ENCODE results near the gene PTGR3. TPM values are rescaled to one million over a fixed set of nuclear protein-coding genes. Genes with fewer than 3 reads are reported as not detected.

Gene PTGR3
- total and polyA plus RNA-seq, 2 donors (not counting 1 experiment from before 2014, with no cell fraction given): 6.8 to 25.1 TPM

DNA sequence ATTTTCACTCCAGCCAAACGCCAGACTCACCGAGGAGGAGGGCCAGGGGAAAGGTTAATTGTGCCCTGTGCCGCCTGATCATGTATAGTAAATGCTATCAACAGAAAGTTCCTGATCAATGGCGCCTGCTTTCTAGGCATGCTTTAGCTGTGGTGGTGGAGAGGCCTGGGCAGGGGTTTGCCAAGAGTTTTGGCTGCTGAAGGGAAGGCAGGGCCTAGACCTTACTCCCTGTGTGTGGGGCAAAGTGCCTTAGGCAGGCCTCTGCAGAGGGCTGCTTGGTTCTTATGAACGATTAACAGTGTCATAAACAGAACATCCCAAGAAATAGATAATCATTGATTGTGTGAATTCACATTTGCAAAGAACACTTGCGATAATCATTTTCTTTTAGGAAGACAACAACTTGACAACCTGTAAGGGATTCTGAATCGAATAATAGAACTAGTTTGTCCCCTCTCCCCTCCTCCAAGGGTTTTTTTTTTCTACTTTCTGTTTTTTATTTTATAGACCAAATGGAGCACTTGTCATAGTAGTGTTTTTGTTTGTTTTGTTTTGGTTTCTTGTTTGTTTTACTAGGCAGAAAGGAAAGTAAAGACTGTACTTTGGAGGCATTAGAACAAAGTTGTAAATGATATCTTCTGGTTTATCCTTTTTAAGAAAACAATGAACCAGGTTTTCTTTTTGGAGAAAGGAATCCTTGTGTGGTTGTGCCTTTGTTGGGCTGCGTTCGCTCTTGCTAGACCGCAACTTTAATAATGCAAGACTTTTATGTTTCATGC is 8.2 kb upstream of the PTGR3 start:
- no peak overlapping the region for H3K4me3 ChIP-seq (replicated peaks in 1 of 4; ENCODE audit: control extremely low read depth in 1 of 4, insufficient read depth in 1 of 4, low read depth in 3 of 4, low read length in 4 of 4)

DNA sequence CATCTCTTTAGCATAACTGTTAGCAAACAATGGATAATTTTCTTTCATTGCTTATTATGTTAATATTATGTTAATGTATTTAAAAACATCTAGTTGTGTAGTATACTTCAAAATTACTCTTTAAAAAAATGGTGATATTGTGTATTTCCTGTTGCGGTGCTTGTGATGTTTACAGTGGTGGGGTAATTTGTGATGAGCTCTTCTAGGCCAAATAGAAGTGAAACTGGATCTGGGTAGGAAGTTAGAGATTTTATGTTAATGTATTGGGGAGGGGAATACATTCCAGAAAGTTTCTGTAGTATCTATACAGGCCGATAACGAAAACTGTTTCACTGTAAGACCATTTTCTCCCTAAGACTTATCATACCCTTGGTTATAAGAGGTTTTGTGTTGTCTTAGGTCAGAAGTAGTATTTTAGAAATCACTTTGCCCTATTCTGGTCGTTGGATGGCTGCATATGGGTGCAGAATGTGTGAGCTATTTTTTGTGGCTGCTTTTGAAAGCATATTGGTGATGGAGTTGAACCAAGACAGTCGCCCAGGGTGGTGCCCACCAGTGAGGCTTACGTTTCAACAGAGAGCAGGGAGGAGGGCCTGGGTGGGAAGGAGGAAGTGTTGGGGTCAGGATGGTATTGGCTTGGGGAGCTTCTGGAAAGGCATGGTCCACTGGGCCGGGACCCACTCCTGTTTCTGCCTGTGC is 7.4 kb upstream of the PTGR3 start:
- Histone ChIP-seq H3K9ac (ENCODE audit: insufficient read depth, low read length) (no peak overlapping the region), H3K27me3 (ENCODE audit: control insufficient read depth, insufficient read depth, low read length) (no peaks in the 10 kb centered on the region), H4K20me1 (ENCODE audit: control insufficient read depth, extremely low read depth, insufficient read depth, low read length) (no peaks in the 10 kb centered on the region), H3K4me3 (replicated peaks in 1 of 4; ENCODE audit: control extremely low read depth in 1 of 4, insufficient read depth in 1 of 4, low read depth in 3 of 4, low read length in 4 of 4) (peak overlapping the region in 1 of 4 experiments; percentile 4), H2AFZ (ENCODE audit: low read length) (no peak overlapping the region), H3K4me1 (ENCODE audit: control insufficient read depth, extremely low read depth, insufficient read depth, low read length) (peaks cover 3% of the 10 kb centered on the region), H3K9me3 (ENCODE audit: control insufficient read depth, insufficient read depth, low read depth, low read length) (no peaks in the 10 kb centered on the region), H3K27ac (ENCODE audit: insufficient read depth, low read length) (no peak overlapping the region), H3K36me3 (ENCODE audit: control insufficient read depth, insufficient read depth, low read length) (no peaks in the 10 kb centered on the region), H3K79me2 (ENCODE audit: control insufficient read depth, insufficient read depth, low read length) (peaks cover 32% of the 10 kb centered on the region), H3K4me2 (ENCODE audit: extremely low read depth, insufficient read depth, low read length) (no peak overlapping the region)
- TF ChIP-seq, protein P1, sequence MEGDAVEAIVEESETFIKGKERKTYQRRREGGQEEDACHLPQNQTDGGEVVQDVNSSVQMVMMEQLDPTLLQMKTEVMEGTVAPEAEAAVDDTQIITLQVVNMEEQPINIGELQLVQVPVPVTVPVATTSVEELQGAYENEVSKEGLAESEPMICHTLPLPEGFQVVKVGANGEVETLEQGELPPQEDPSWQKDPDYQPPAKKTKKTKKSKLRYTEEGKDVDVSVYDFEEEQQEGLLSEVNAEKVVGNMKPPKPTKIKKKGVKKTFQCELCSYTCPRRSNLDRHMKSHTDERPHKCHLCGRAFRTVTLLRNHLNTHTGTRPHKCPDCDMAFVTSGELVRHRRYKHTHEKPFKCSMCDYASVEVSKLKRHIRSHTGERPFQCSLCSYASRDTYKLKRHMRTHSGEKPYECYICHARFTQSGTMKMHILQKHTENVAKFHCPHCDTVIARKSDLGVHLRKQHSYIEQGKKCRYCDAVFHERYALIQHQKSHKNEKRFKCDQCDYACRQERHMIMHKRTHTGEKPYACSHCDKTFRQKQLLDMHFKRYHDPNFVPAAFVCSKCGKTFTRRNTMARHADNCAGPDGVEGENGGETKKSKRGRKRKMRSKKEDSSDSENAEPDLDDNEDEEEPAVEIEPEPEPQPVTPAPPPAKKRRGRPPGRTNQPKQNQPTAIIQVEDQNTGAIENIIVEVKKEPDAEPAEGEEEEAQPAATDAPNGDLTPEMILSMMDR (conservative IDR thresholded peaks at IDR 0.05 in 1 of 2, IDR thresholded peaks at IDR 0.05 in 1 of 2; ENCODE audit: low read depth in 1 of 2, low read length in 2 of 2): no peak
- DNase-seq (ENCODE audit: low read depth in 2 of 2): no peak

More for the DNA sequence above, 8.2 kb upstream of the PTGR3 start:
- Histone ChIP-seq H3K9ac (ENCODE audit: insufficient read depth, low read length) (no peak overlapping the region), H3K36me3 (ENCODE audit: control insufficient read depth, insufficient read depth, low read length) (no peaks in the 10 kb centered on the region), H3K27ac (ENCODE audit: insufficient read depth, low read length) (no peak overlapping the region), H3K9me3 (ENCODE audit: control insufficient read depth, insufficient read depth, low read depth, low read length) (no peaks in the 10 kb centered on the region), H3K27me3 (ENCODE audit: control insufficient read depth, insufficient read depth, low read length) (no peaks in the 10 kb centered on the region), H4K20me1 (ENCODE audit: control insufficient read depth, extremely low read depth, insufficient read depth, low read length) (no peaks in the 10 kb centered on the region), H2AFZ (ENCODE audit: low read length) (no peak overlapping the region), H3K79me2 (ENCODE audit: control insufficient read depth, insufficient read depth, low read length) (peaks cover 28% of the 10 kb centered on the region), H3K4me1 (ENCODE audit: control insufficient read depth, extremely low read depth, insufficient read depth, low read length) (peaks cover 3% of the 10 kb centered on the region), H3K4me2 (ENCODE audit: extremely low read depth, insufficient read depth, low read length) (no peak overlapping the region)
- TF ChIP-seq, protein P1 (conservative IDR thresholded peaks at IDR 0.05 in 1 of 2, IDR thresholded peaks at IDR 0.05 in 1 of 2; ENCODE audit: low read depth in 1 of 2, low read length in 2 of 2): no peak
- TF ChIP-seq EZH2 (IDR thresholded peaks at IDR 0.05; ENCODE audit: low read length, missing control alignments): no peak
- no peak for DNase-seq (ENCODE audit: low read depth in 2 of 2)

DNA sequence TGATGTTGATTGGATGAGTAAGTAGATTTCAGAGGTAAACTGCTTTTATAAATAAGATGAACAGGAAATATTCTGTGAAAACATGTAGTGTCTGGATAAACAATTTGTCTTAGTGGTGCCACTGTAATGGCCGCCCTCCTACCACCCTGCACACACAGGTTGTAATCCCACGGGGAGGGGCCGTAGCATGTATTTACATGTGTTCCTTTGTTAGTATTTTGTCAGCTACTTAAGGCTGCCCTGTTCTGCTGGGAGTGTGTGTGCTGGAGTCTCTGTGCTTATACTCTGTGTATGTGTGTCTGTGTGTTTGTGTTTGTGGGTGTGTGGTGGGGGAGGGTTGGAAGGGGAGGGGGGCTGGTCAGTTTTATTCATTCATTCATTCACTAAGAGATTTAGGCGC is 6.7 kb upstream of the PTGR3 start:
- Histone ChIP-seq H4K20me1 (ENCODE audit: control insufficient read depth, extremely low read depth, insufficient read depth, low read length) (no peaks in the 10 kb centered on the region), H3K4me3 (replicated peaks in 1 of 4; ENCODE audit: control extremely low read depth in 1 of 4, insufficient read depth in 1 of 4, low read depth in 3 of 4, low read length in 4 of 4) (no peak overlapping the region), H3K27ac (ENCODE audit: insufficient read depth, low read length) (no peak overlapping the region), H3K36me3 (ENCODE audit: control insufficient read depth, insufficient read depth, low read length) (no peaks in the 10 kb centered on the region), H3K4me1 (ENCODE audit: control insufficient read depth, extremely low read depth, insufficient read depth, low read length) (peaks cover 3% of the 10 kb centered on the region), H3K4me2 (ENCODE audit: extremely low read depth, insufficient read depth, low read length) (no peak overlapping the region), H3K27me3 (ENCODE audit: control insufficient read depth, insufficient read depth, low read length) (no peaks in the 10 kb centered on the region), H3K9ac (ENCODE audit: insufficient read depth, low read length) (no peak overlapping the region), H3K79me2 (ENCODE audit: control insufficient read depth, insufficient read depth, low read length) (peaks cover 35% of the 10 kb centered on the region), H3K9me3 (ENCODE audit: control insufficient read depth, insufficient read depth, low read depth, low read length) (no peaks in the 10 kb centered on the region), H2AFZ (ENCODE audit: low read length) (no peak overlapping the region)
- no peak for DNase-seq (ENCODE audit: low read depth in 2 of 2)
- TF ChIP-seq, protein P1 (conservative IDR thresholded peaks at IDR 0.05 in 1 of 2, IDR thresholded peaks at IDR 0.05 in 1 of 2; ENCODE audit: low read depth in 1 of 2, low read length in 2 of 2): no peak
- no peak for TF ChIP-seq EZH2 (IDR thresholded peaks at IDR 0.05; ENCODE audit: low read length, missing control alignments)
